ENCODE results near the gene PTPRD.

PTPRD gene

DNA sequence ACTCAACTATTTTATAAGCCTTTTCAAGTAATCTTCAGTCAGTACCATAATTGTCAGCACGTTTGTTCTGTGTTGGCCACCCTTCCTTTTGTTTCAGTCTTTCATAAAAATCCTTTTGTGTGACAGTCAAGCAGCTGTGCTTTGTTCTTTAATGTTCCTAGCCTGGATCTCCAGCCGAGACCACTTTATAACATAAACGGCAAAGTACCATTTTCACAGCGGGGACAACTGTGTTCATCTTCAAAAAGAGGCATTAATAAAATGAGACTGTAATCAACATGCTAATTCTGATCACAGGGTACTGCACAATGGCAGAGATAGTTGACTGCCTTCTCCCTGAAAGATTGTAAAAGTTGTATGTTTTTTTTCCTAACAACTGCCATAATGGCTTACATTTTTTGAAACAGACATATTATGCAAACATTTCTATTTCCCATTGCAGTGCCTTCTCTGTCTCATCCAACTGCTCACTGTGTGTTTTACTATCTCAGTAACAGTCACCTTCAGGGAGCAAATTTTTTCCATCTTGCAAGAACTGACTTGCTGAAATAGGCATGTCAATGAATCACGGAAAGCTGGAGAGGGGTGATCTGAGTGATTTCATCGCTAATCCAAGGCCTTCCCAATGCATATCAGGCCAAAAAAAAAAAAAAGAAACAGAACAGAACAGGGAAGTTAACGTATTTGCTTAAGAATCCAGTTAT lies 1984.7 kb downstream of the PTPRD start:
- Histone ChIP-seq H3K27me3 (ENCODE audit: insufficient read depth, low read depth) (no peaks in the 10 kb centered on the region), H3K27ac (no peak overlapping the region), H3K36me3 (ENCODE audit: insufficient read depth) (no peaks in the 10 kb centered on the region), H3K4me1 (ENCODE audit: low read depth, poor library complexity, severe bottlenecking) (no peaks in the 10 kb centered on the region), H3K79me2 (ENCODE audit: insufficient read depth, low read depth) (no peaks in the 10 kb centered on the region), H4K20me1 (ENCODE audit: insufficient read depth) (no peaks in the 10 kb centered on the region), H3K4me3 (IDR thresholded peaks at IDR 0.05; ENCODE audit: insufficient read depth, low read depth, low read length) (no peak overlapping the region), H3K4me2 (no peak overlapping the region), H3K9ac (no peak overlapping the region), H2AFZ (ENCODE audit: low read depth) (no peak overlapping the region)
- TF ChIP-seq, protein P1, sequence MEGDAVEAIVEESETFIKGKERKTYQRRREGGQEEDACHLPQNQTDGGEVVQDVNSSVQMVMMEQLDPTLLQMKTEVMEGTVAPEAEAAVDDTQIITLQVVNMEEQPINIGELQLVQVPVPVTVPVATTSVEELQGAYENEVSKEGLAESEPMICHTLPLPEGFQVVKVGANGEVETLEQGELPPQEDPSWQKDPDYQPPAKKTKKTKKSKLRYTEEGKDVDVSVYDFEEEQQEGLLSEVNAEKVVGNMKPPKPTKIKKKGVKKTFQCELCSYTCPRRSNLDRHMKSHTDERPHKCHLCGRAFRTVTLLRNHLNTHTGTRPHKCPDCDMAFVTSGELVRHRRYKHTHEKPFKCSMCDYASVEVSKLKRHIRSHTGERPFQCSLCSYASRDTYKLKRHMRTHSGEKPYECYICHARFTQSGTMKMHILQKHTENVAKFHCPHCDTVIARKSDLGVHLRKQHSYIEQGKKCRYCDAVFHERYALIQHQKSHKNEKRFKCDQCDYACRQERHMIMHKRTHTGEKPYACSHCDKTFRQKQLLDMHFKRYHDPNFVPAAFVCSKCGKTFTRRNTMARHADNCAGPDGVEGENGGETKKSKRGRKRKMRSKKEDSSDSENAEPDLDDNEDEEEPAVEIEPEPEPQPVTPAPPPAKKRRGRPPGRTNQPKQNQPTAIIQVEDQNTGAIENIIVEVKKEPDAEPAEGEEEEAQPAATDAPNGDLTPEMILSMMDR (conservative IDR thresholded peaks at IDR 0.05; ENCODE audit: low read depth, low read length) = no peak

DNA sequence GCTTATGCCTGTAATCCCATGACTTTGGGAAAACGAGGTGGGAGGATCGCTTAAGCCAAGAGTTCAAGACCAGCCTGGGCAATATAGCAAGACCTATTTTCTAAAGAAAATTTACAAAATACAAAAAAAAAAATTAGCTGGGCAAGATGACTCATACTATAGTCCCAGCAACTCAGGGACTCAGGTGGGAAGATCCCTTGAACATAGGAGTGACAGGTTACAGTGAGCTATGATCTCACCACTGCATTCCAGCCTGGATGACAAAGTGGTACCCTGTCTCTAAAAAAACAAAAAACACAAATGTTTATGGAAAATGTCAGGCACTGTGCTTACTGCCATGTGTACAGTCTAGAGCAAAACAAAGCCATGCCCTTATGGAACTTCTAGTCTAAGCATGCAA lies 1989.9 kb downstream of the PTPRD start:
- no peaks in the 10 kb centered on the region for H3K4me1 ChIP-seq (ENCODE audit: low read depth, poor library complexity, severe bottlenecking)
- H3K79me2 ChIP-seq (ENCODE audit: insufficient read depth, low read depth) = no peaks in the 10 kb centered on the region
- TF ChIP-seq, protein P1 (conservative IDR thresholded peaks at IDR 0.05; ENCODE audit: low read depth, low read length) = no peak
- no peak overlapping the region for H3K27ac ChIP-seq
- no peaks in the 10 kb centered on the region for H3K27me3 ChIP-seq (ENCODE audit: insufficient read depth, low read depth)
- H3K4me3 ChIP-seq (IDR thresholded peaks at IDR 0.05; ENCODE audit: insufficient read depth, low read depth, low read length) = no peak overlapping the region
- no peaks in the 10 kb centered on the region for H4K20me1 ChIP-seq (ENCODE audit: insufficient read depth)
- no peak overlapping the region for H3K9ac ChIP-seq
- no peak overlapping the region for H2AFZ ChIP-seq (ENCODE audit: low read depth)
- no peak overlapping the region for H3K4me2 ChIP-seq
- no peaks in the 10 kb centered on the region for H3K36me3 ChIP-seq (ENCODE audit: insufficient read depth)

DNA sequence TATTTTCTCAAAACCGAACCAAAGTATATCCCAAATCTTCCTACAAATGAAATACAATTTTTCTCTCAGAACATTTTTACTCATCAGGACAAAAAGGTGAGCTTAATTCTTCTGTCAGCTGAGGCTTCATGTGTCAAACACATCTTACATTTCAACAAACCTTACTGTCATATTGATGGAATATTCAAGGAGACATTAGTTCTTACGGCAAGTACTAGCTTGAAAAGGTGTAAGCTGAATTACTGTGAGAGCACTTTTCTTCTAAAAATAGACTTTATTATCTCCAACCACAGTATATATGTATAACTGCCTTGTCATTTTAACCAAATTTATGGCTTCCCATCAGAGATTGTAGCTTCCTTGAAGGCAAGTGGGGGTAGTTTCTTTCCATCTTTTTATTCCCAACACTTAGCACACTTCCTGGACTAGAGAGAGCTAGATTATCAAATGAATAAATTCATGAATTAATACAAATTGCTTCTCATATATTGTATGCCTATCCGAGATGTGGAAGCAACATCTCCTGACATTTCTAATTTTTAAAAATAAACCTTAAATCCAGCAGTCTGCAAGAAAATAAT lies 1990.5 kb downstream of the PTPRD start:
- Histone ChIP-seq H3K27ac (no peak overlapping the region), H3K4me2 (no peak overlapping the region), H3K79me2 (ENCODE audit: insufficient read depth, low read depth) (no peaks in the 10 kb centered on the region), H3K36me3 (ENCODE audit: insufficient read depth) (no peaks in the 10 kb centered on the region), H3K4me1 (ENCODE audit: low read depth, poor library complexity, severe bottlenecking) (no peaks in the 10 kb centered on the region), H4K20me1 (ENCODE audit: insufficient read depth) (no peaks in the 10 kb centered on the region), H3K9ac (no peak overlapping the region), H2AFZ (ENCODE audit: low read depth) (no peak overlapping the region), H3K27me3 (ENCODE audit: insufficient read depth, low read depth) (no peaks in the 10 kb centered on the region), H3K4me3 (IDR thresholded peaks at IDR 0.05; ENCODE audit: insufficient read depth, low read depth, low read length) (no peak overlapping the region)
- TF ChIP-seq, protein P1 (conservative IDR thresholded peaks at IDR 0.05; ENCODE audit: low read depth, low read length) = no peak

DNA sequence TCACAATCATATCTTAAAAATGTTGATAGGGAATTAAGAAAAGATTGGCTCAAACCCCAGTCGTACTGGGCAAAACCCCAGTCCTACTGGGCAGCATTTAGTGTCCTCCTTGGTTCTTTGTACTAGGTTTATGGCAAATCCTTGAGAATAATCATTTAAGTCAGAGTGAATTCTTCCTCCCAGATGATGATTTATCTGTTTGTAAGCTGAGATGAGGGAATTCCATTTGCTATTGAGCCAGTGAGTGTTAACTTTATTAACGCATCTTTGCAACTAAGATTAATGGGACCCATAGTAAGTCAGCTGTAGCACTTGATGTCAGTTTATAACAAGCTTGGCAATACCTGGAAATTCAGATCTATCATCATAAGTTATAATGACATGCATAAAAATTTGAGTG lies 1991.4 kb downstream of the PTPRD start:
- H3K4me1 ChIP-seq (ENCODE audit: low read depth, poor library complexity, severe bottlenecking) = no peaks in the 10 kb centered on the region
- H3K27me3 ChIP-seq (ENCODE audit: insufficient read depth, low read depth) = no peaks in the 10 kb centered on the region
- no peaks in the 10 kb centered on the region for H4K20me1 ChIP-seq (ENCODE audit: insufficient read depth)
- no peaks in the 10 kb centered on the region for H3K79me2 ChIP-seq (ENCODE audit: insufficient read depth, low read depth)
- TF ChIP-seq, protein P1 (conservative IDR thresholded peaks at IDR 0.05; ENCODE audit: low read depth, low read length) = no peak
- no peak overlapping the region for H3K4me3 ChIP-seq (IDR thresholded peaks at IDR 0.05; ENCODE audit: insufficient read depth, low read depth, low read length)
- no peaks in the 10 kb centered on the region for H3K36me3 ChIP-seq (ENCODE audit: insufficient read depth)
- no peak overlapping the region for H3K4me2 ChIP-seq
- no peak overlapping the region for H3K27ac ChIP-seq
- no peak overlapping the region for H3K9ac ChIP-seq
- no peak overlapping the region for H2AFZ ChIP-seq (ENCODE audit: low read depth)

Data from KMS-11 (cell line).